HG03558 (cell line): ENCODE results near the gene CCDC51.

Source experiments
- ATAC-seq: cut with Tn5 transposase; IDR thresholded peaks from one replicate; pipeline ENCODE4 v1.9.1; 2021; ENCODE audit warnings: moderate number of reproducible peaks; ENCODE audit not compliant: unreplicated experiment; ENCODE audit errors: extremely low read depth

The CCDC51 gene

GRCh38 chr3:48422681-48423080, 17.2 kb downstream of the CCDC51 start:
- ATAC-seq = no peak

GRCh38 chr3:48422272-48422671, 17.6 kb downstream of the CCDC51 start:
- no peak for ATAC-seq

GRCh38 chr3:48420561-48420960, 19.4 kb downstream of the CCDC51 start:
- no peak for ATAC-seq

GRCh38 chr3:48419597-48419996, 20.3 kb downstream of the CCDC51 start:
- ATAC-seq = no peak

GRCh38 chr3:48419149-48419548, 20.8 kb downstream of the CCDC51 start:
- ATAC-seq = no peak

GRCh38 chr3:48418651-48419050, 21.3 kb downstream of the CCDC51 start:
- ATAC-seq = no peak

GRCh38 chr3:48418140-48418539, 21.8 kb downstream of the CCDC51 start:
- no peak for ATAC-seq

GRCh38 chr3:48417529-48418108, 22.3 kb downstream of the CCDC51 start:
- ATAC-seq = no peak

GRCh38 chr3:48416546-48416945, 23.4 kb downstream of the CCDC51 start:
- ATAC-seq = no peak

- ATAC-seq = no peak
Observed at GRCh38 chr3:48416091-48416505, 23.8 kb downstream of the CCDC51 start.

GRCh38 chr3:48415251-48415953, 24.5 kb downstream of the CCDC51 start:
- no peak for ATAC-seq

- ATAC-seq = no peak
Observed at GRCh38 chr3:48414376-48415250, 25.3 kb downstream of the CCDC51 start.

- ATAC-seq = no peak
Observed at GRCh38 chr3:48413611-48414010, 26.3 kb downstream of the CCDC51 start.

GRCh38 chr3:48413086-48413485, 26.8 kb downstream of the CCDC51 start:
- no peak for ATAC-seq

- no peak for ATAC-seq
Observed at GRCh38 chr3:48412375-48413001, 27.4 kb downstream of the CCDC51 start.

GRCh38 chr3:48411606-48412374, 28.1 kb downstream of the CCDC51 start:
- ATAC-seq = no peak

GRCh38 chr3:48411041-48411588, 28.8 kb downstream of the CCDC51 start:
- ATAC-seq = no peak

- no peak for ATAC-seq
Observed at GRCh38 chr3:48410205-48411040, 29.5 kb downstream of the CCDC51 start.
